Calu3 (cell line): Measurements from ENCODE around the gene CLDN5. TPM values are rescaled to one million over a fixed set of nuclear protein-coding genes. Genes with fewer than 3 reads are reported as not detected.
"Not testable (repeated sequence)": the region's sequence is repeated elsewhere in the genome, so short reads cannot be mapped to it uniquely, and the experiment has no call there.

Experiments used
- BruUV-seq: library from RNA; stranded (reverse); fragments of 400-500 nt; replicated peaks from 2 replicates; lab custom pipeline; 2021; lab: Mats Ljungman, UMichigan
- CTCF ChIA-PET: fragments of 300-600 bp; sonication (Branson Sonifier 250); formaldehyde crosslinking; loops from one replicate; lab custom pipeline; 2022; ENCODE audit warnings: antibody characterized with exemption; lab: Charles Lee
- DNase-seq: peaks from one replicate; pipeline ENCODE4 v3.0.0; 2022
- H3K27ac Mint-ChIP-seq: one replicate; pipeline ENCODE4 v1.8.0; 2022; ENCODE audit warnings: mixed read lengths; ENCODE audit not compliant: unreplicated experiment
- H3K27me3 Mint-ChIP-seq: one replicate; pipeline ENCODE4 v1.8.0; 2022; ENCODE audit warnings: mixed read lengths; ENCODE audit not compliant: unreplicated experiment
- H3K36me3 Mint-ChIP-seq: one replicate; pipeline ENCODE4 v1.8.0; 2022; ENCODE audit warnings: mild to moderate bottlenecking, moderate library complexity, mixed read lengths; ENCODE audit not compliant: insufficient read depth, unreplicated experiment
- H3K4me1 Mint-ChIP-seq: one replicate; pipeline ENCODE4 v1.8.0; 2022; ENCODE audit warnings: mild to moderate bottlenecking, low read depth, mixed read lengths; ENCODE audit not compliant: unreplicated experiment
- H3K4me3 Mint-ChIP-seq: one replicate; pipeline ENCODE4 v1.8.0; 2022; ENCODE audit warnings: mild to moderate bottlenecking, low read depth, moderate library complexity, mixed read lengths; ENCODE audit not compliant: unreplicated experiment
- H3K9me3 Mint-ChIP-seq: one replicate; pipeline ENCODE4 v1.8.0; 2022; ENCODE audit warnings: low read depth, mixed read lengths; ENCODE audit not compliant: unreplicated experiment
- CTCF ChIP-seq: fragments of 200-600 bp; IDR thresholded peaks from one replicate; pipeline ENCODE4 v1.8.0; 2022; ENCODE audit warnings: antibody characterized with exemption; ENCODE audit not compliant: unreplicated experiment
- intact Hi-C: fragments of 100-400 bp; cut with micrococcal nuclease; formaldehyde crosslinking; loops from one replicate; pipeline ENCODE4 v1.10.0; 2022; ENCODE audit not compliant: unreplicated experiment
- total RNA-seq: library from RNA; stranded (reverse); gene quantifications from 2 replicates; pipeline ENCODE4 v1.2.3, GENCODE V29; 2022

CLDN5 gene
- total RNA-seq, 1 experiment from 2014 or later, result not detected

- no TSS peak for BruUV-seq
- Mint-ChIP-seq H3K27me3 (peaks cover 47% of the 10 kb centered on the region), H3K27ac (no peak overlapping the region), H3K4me3 (no peak overlapping the region), H3K9me3 (no peaks in the 10 kb centered on the region), H3K4me1 (no peaks in the 10 kb centered on the region), H3K36me3 (no peaks in the 10 kb centered on the region)
- no peak for TF ChIP-seq CTCF
- intact Hi-C loops, result no loop called here
- CTCF ChIA-PET, result interaction anchor here (0.6 to 0.7 kb wide), 2 partner anchors 114 to 288 kb away, joined by 6 to 8 read pairs; no protein-coding TSS in a partner anchor
- no peak for DNase-seq
Observed at GRCh38 chr22:19536564-19536963, 12.4 kb upstream of the CLDN5 start.

GRCh38 chr22:19535001-19535400, 10.8 kb upstream of the CLDN5 start:
- no peak for DNase-seq
- no peaks in the 10 kb centered on the region for H3K36me3 Mint-ChIP-seq
- CTCF ChIA-PET, result no interaction called here
- no peaks in the 10 kb centered on the region for H3K9me3 Mint-ChIP-seq
- no peaks in the 10 kb centered on the region for H3K4me1 Mint-ChIP-seq
- H3K27ac Mint-ChIP-seq, result no peak overlapping the region
- H3K27me3 Mint-ChIP-seq, result peaks cover 53% of the 10 kb centered on the region
- H3K4me3 Mint-ChIP-seq, result no peak overlapping the region
- no peak for TF ChIP-seq CTCF
- no TSS peak for BruUV-seq
- intact Hi-C loops, result no loop called here

GRCh38 chr22:19533857-19534256, 9.6 kb upstream of the CLDN5 start:
- Mint-ChIP-seq H3K27ac (no peak overlapping the region), H3K27me3 (peaks cover 53% of the 10 kb centered on the region), H3K36me3 (no peaks in the 10 kb centered on the region), H3K4me3 (no peak overlapping the region), H3K4me1 (no peaks in the 10 kb centered on the region), H3K9me3 (no peaks in the 10 kb centered on the region)
- no peak for DNase-seq
- no TSS peak for BruUV-seq
- TF ChIP-seq CTCF, result no peak
- intact Hi-C loops, result no loop called here
- CTCF ChIA-PET, result interaction anchor here (0.6 kb wide), 1 partner anchor 284 kb away, joined by 6 read pairs; no protein-coding TSS in a partner anchor

GRCh38 chr22:19533049-19533626, 8.9 kb upstream of the CLDN5 start:
- Mint-ChIP-seq H3K4me3 (no peak overlapping the region), H3K27ac (no peak overlapping the region), H3K4me1 (no peaks in the 10 kb centered on the region), H3K36me3 (no peaks in the 10 kb centered on the region), H3K27me3 (peaks cover 51% of the 10 kb centered on the region), H3K9me3 (no peaks in the 10 kb centered on the region)
- DNase-seq, result no peak
- intact Hi-C loops, result no loop called here
- no TSS peak for BruUV-seq
- TF ChIP-seq CTCF, result no peak
- CTCF ChIA-PET, result no interaction called here

GRCh38 chr22:19531327-19531726, 7.1 kb upstream of the CLDN5 start:
- H3K36me3 Mint-ChIP-seq, H3K27ac Mint-ChIP-seq, H3K4me3 Mint-ChIP-seq, H3K9me3 Mint-ChIP-seq, H3K4me1 Mint-ChIP-seq, intact Hi-C loops, DNase-seq, BruUV-seq: not testable (repeated sequence)
- H3K27me3 Mint-ChIP-seq, result peaks cover 61% of the 10 kb centered on the region
- CTCF ChIA-PET, result interaction anchor here (0.7 kb wide), 1 partner anchor 35 kb away, joined by 4 read pairs; no protein-coding TSS in a partner anchor
